Smooth muscle cell (in vitro differentiated cells): ENCODE results near the gene CDK7. TPM values are rescaled to one million over a fixed set of nuclear protein-coding genes. Genes with fewer than 3 reads are reported as not detected.

Source experiments
- DNase-seq: peaks from one replicate; lab custom pipeline; 2025; ENCODE audit not compliant: unreplicated experiment; lab: John Stamatoyannopoulos, UW
- H2AFZ ChIP-seq: fragments of 200-600 bp; sonication (generic); 2 replicates; pipeline ENCODE4 v1.6.0; 2016; ENCODE audit warnings: antibody characterized with exemption, low read depth, mild to moderate bottlenecking
- H3F3A ChIP-seq: fragments of 200-600 bp; sonication (generic); 2 replicates; pipeline ENCODE4 v1.6.0; 2017; ENCODE audit warnings: antibody characterized with exemption, low read depth
- H3K27ac ChIP-seq: fragments of 200-600 bp; sonication (generic); 2 replicates; pipeline ENCODE4 v1.5.1; 2016; ENCODE audit warnings: low read depth, mild to moderate bottlenecking
- H3K27me3 ChIP-seq: fragments of 200-600 bp; sonication (generic); 2 replicates; pipeline ENCODE4 v1.6.1; 2016; ENCODE audit warnings: low read depth, mild to moderate bottlenecking
- H3K36me3 ChIP-seq: fragments of 200-600 bp; sonication (generic); 2 replicates; pipeline ENCODE4 v1.5.1; 2016; ENCODE audit warnings: low read depth
- H3K4me1 ChIP-seq: fragments of 200-600 bp; sonication (generic); 2 replicates; pipeline ENCODE4 v1.5.1; 2016; ENCODE audit warnings: low read depth
- H3K4me2 ChIP-seq: fragments of 200-600 bp; sonication (generic); 2 replicates; pipeline ENCODE4 v1.6.0; 2016; ENCODE audit warnings: mild to moderate bottlenecking
- H3K4me3 ChIP-seq: fragments of 200-600 bp; sonication (generic); 2 replicates; pipeline ENCODE4 v1.5.1; 2016; ENCODE audit warnings: mild to moderate bottlenecking
- H3K79me2 ChIP-seq: fragments of 200-600 bp; sonication (generic); 2 replicates; pipeline ENCODE4 v1.6.0; 2016; ENCODE audit warnings: low read depth, mild to moderate bottlenecking
- H3K9ac ChIP-seq: fragments of 200-600 bp; sonication (generic); 2 replicates; pipeline ENCODE4 v1.6.0; 2016; ENCODE audit warnings: low read depth
- H3K9me3 ChIP-seq: fragments of 200-600 bp; sonication (generic); replicated peaks from 2 replicates; pipeline ENCODE4 v1.5.1; 2016; ENCODE audit warnings: low read depth
- H4K20me1 ChIP-seq: fragments of 200-600 bp; sonication (generic); 2 replicates; pipeline ENCODE4 v1.6.0; 2016; ENCODE audit warnings: low read depth
- WGBS: methylation state at CpG from one replicate; pipeline ENCODE4 v1.1.7; 2016; ENCODE audit warnings: low lambda C conversion rate; 5-methylcytosine and 5-hydroxymethylcytosine counted together
- polyA plus RNA-seq: library from polyadenylated mRNA; unstranded; fragments of >200 nt; fragmentation: Nextera tagmentation; extraction: Ambion mirVana; gene quantifications from 2 replicates; pipeline ENCODE4 v1.2.1, GENCODE V29; 2016
- total RNA-seq: library from RNA; depleted of rRNA; stranded (reverse); fragments of >200 nt; gene quantifications from 2 replicates; pipeline ENCODE4 v1.2.3, GENCODE V29; 2014
- TF ChIP-seq, protein P1 (sequence below): fragments of 200-600 bp; sonication (generic); IDR thresholded peaks from 2 replicates; pipeline ENCODE4 v1.5.1; 2017; ENCODE audit warnings: borderline replicate concordance, mild to moderate bottlenecking, antibody characterized with exemption; ENCODE audit not compliant: insufficient read depth, poor library complexity, severe bottlenecking

CDK7 gene
- total and polyA plus RNA-seq, 2 experiments from 2014 or later, result 43.4 to 47.2 TPM

DNA sequence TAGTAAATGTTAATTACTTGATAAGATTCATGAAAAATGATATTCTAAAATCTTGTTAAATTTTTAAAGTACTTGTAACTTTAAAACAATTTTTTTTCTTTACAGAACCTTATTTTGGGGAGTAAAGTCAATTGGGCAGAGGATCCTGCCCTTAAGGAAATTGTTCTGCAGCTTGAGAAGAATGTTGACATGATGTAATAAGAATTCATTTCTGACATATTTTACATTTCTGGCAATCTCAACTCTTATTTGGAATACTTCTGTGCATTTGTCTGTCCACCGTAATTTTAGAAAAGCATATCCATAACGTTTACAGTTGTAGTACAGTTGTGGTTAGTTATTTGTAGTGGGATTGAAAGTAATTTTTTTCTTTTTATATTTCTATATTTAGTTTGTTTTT is 25.1 kb upstream of the CDK7 start:
- no peaks in the 10 kb centered on the region for H3K36me3 ChIP-seq
- no peaks in the 10 kb centered on the region for H3K79me2 ChIP-seq
- H3K4me2 ChIP-seq, result no peak overlapping the region
- no peaks in the 10 kb centered on the region for H3K27me3 ChIP-seq
- TF ChIP-seq, protein P1, sequence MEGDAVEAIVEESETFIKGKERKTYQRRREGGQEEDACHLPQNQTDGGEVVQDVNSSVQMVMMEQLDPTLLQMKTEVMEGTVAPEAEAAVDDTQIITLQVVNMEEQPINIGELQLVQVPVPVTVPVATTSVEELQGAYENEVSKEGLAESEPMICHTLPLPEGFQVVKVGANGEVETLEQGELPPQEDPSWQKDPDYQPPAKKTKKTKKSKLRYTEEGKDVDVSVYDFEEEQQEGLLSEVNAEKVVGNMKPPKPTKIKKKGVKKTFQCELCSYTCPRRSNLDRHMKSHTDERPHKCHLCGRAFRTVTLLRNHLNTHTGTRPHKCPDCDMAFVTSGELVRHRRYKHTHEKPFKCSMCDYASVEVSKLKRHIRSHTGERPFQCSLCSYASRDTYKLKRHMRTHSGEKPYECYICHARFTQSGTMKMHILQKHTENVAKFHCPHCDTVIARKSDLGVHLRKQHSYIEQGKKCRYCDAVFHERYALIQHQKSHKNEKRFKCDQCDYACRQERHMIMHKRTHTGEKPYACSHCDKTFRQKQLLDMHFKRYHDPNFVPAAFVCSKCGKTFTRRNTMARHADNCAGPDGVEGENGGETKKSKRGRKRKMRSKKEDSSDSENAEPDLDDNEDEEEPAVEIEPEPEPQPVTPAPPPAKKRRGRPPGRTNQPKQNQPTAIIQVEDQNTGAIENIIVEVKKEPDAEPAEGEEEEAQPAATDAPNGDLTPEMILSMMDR, result no peak
- H3K9ac ChIP-seq, result no peak overlapping the region
- no peaks in the 10 kb centered on the region for H3K4me1 ChIP-seq
- H3K4me3 ChIP-seq, result no peak overlapping the region
- H2AFZ ChIP-seq, result no peak overlapping the region
- no peak for DNase-seq
- no peaks in the 10 kb centered on the region for H3K9me3 ChIP-seq
- H3K27ac ChIP-seq, result no peak overlapping the region
- H3F3A ChIP-seq, result no peaks in the 10 kb centered on the region
- no peaks in the 10 kb centered on the region for H4K20me1 ChIP-seq
- 90% methylated on average over 2 of the region's 2 CpGs for WGBS

DNA sequence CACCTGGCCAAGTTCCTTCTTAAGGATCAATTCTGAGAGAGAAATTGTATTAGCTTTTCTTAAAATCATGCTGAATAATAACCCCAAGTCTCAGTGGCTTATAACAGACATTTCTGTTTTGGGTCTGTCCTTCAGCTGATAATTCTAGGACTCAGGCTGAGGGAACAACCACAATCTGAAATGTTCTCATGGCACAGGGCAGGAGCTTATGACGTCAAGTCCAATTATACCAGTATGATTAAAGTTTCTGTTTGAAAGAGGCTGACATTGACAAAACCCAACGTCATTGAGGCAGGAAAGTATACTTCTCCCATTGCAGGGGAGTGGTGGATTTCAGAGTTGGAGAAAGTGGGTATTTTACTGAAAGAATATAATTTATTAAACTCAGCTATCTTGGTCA is 23.5 kb upstream of the CDK7 start:
- no peak overlapping the region for H2AFZ ChIP-seq
- H3K27ac ChIP-seq, result no peak overlapping the region
- H3K9ac ChIP-seq, result no peak overlapping the region
- H3K4me1 ChIP-seq, result no peaks in the 10 kb centered on the region
- TF ChIP-seq, protein P1, result no peak
- H3K4me2 ChIP-seq, result no peak overlapping the region
- H3K79me2 ChIP-seq, result no peaks in the 10 kb centered on the region
- H3K9me3 ChIP-seq, result no peaks in the 10 kb centered on the region
- no peaks in the 10 kb centered on the region for H4K20me1 ChIP-seq
- H3K36me3 ChIP-seq, result no peaks in the 10 kb centered on the region
- H3F3A ChIP-seq, result no peaks in the 10 kb centered on the region
- WGBS, result 97% methylated on average over 2 of the region's 2 CpGs
- no peak overlapping the region for H3K4me3 ChIP-seq
- DNase-seq, result no peak
- no peaks in the 10 kb centered on the region for H3K27me3 ChIP-seq

DNA sequence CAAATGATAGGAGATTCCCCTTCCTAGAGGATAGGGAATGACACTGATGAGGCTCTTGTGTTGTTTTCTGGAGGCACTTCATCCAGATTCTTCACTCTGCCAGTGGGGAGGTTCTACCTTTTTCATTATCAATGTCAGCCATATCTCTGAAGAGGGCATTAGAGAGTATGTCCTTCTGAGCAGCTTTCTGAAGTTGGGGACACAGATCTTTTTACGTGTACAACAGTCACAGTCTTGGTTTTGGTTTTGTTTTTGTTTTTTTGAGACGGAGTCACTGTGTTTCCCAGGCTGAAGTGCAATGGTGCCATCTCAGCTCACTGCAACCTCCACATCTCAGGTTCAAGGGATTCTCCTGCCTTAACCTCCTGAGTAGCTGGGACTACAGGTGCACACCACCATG is 22.7 kb upstream of the CDK7 start:
- Histone ChIP-seq H3K4me3 (no peak overlapping the region), H4K20me1 (no peaks in the 10 kb centered on the region), H3K27me3 (no peaks in the 10 kb centered on the region), H3K27ac (no peak overlapping the region), H3K4me1 (peaks cover under 1% of the 10 kb centered on the region), H3K79me2 (no peaks in the 10 kb centered on the region), H3K36me3 (no peaks in the 10 kb centered on the region), H3K9ac (no peak overlapping the region), H3K4me2 (no peak overlapping the region), H2AFZ (no peak overlapping the region), H3F3A (no peaks in the 10 kb centered on the region), H3K9me3 (no peaks in the 10 kb centered on the region)
- WGBS, result 98% methylated on average over 2 of the region's 2 CpGs
- TF ChIP-seq, protein P1, result no peak
- no peak for DNase-seq

DNA sequence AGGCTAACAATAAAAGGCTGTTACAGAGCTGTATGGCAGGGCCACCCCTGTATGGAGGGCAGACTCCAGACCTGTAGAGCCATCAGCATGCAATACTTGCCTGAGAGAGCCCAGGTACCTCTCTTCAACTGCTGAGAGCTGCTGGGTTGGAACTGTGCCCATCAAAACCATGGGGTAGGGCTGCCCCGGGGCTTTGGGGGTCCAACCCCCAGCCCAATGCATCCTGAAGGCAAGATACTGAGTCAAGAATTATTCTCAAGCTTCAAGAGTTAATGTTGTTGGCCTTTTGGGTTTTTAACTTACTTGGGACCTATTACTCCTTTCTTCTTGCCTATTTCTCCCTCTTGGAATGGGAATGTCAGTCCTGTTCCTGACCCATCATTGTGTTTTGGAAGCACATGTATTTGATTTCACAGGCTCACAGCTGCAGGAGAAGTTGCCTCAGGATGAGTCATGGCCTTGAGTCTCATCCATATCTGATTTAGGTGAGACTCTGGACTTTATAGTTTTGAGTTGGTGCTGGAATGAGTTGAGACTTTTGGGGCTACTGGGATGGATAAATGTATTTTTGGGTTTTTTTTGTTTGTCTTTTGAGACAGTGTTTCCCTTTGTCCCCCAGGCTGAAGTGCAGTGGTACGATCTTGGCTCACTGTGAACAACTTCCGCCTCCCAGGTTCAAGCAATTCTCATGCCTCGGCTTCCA is 21.0 kb upstream of the CDK7 start:
- Histone ChIP-seq H2AFZ (no peak overlapping the region), H4K20me1 (no peaks in the 10 kb centered on the region), H3K4me3 (no peak overlapping the region), H3K27ac (no peak overlapping the region), H3K9ac (no peak overlapping the region), H3K79me2 (peaks cover 7% of the 10 kb centered on the region), H3K9me3 (no peaks in the 10 kb centered on the region), H3K36me3 (no peaks in the 10 kb centered on the region), H3K4me1 (peaks cover 7% of the 10 kb centered on the region), H3K4me2 (no peak overlapping the region), H3F3A (no peaks in the 10 kb centered on the region), H3K27me3 (no peaks in the 10 kb centered on the region)
- DNase-seq, result no peak
- TF ChIP-seq, protein P1, result no peak
- WGBS, result 92% methylated on average over 4 of the region's 4 CpGs
